ENCODE results near the gene MYO5B.

Gene MYO5B

GRCh38 chr18:50172367-50172766 is 22.6 kb downstream of the MYO5B start:
- H3K27ac ChIP-seq = no peak overlapping the region
- in situ Hi-C loops (cut with HindIII; ENCODE audit: low pct_ligation_motif_present, low sequenced_read_pairs) = no loop called here
- H3K4me3 ChIP-seq (ENCODE audit: low read depth, low read length) = no peak overlapping the region
- no peaks in the 10 kb centered on the region for H3K36me3 ChIP-seq (replicated peaks)
- no peaks in the 10 kb centered on the region for H3K27me3 ChIP-seq (replicated peaks)
- TF ChIP-seq CTCF (IDR thresholded peaks at IDR 0.05; ENCODE audit: low read depth, low read length, missing control alignments) = no peak
- DNase-seq = no peak

GRCh38 chr18:50171406-50171805 is 23.5 kb downstream of the MYO5B start:
- Histone ChIP-seq H3K27ac (no peak overlapping the region), H3K36me3 (replicated peaks) (no peaks in the 10 kb centered on the region), H3K4me3 (ENCODE audit: low read depth, low read length) (no peak overlapping the region), H3K27me3 (replicated peaks) (no peaks in the 10 kb centered on the region)
- TF ChIP-seq CTCF (IDR thresholded peaks at IDR 0.05; ENCODE audit: low read depth, low read length, missing control alignments) = no peak
- no peak for DNase-seq
- in situ Hi-C loops (cut with HindIII; ENCODE audit: low pct_ligation_motif_present, low sequenced_read_pairs) = no loop called here

- TF ChIP-seq CTCF (IDR thresholded peaks at IDR 0.05; ENCODE audit: low read depth, low read length, missing control alignments) = no peak
- no peaks in the 10 kb centered on the region for H3K36me3 ChIP-seq (replicated peaks)
- in situ Hi-C loops (cut with HindIII; ENCODE audit: low pct_ligation_motif_present, low sequenced_read_pairs) = no loop called here
- no peaks in the 10 kb centered on the region for H3K27me3 ChIP-seq (replicated peaks)
- no peak overlapping the region for H3K4me3 ChIP-seq (ENCODE audit: low read depth, low read length)
- H3K27ac ChIP-seq = no peak overlapping the region
- DNase-seq = no peak
Observed at GRCh38 chr18:50170004-50170403, 24.9 kb downstream of the MYO5B start.

GRCh38 chr18:50169149-50169548 is 25.8 kb downstream of the MYO5B start:
- no peak for DNase-seq
- Histone ChIP-seq H3K27ac (no peak overlapping the region), H3K27me3 (replicated peaks) (no peaks in the 10 kb centered on the region), H3K36me3 (replicated peaks) (no peaks in the 10 kb centered on the region), H3K4me3 (ENCODE audit: low read depth, low read length) (no peak overlapping the region)
- in situ Hi-C loops (cut with HindIII; ENCODE audit: low pct_ligation_motif_present, low sequenced_read_pairs) = no loop called here
- TF ChIP-seq CTCF (IDR thresholded peaks at IDR 0.05; ENCODE audit: low read depth, low read length, missing control alignments) = no peak

- no peak overlapping the region for H3K4me3 ChIP-seq (ENCODE audit: low read depth, low read length)
- H3K27ac ChIP-seq = no peak overlapping the region
- in situ Hi-C loops (cut with HindIII; ENCODE audit: low pct_ligation_motif_present, low sequenced_read_pairs) = no loop called here
Observed at GRCh38 chr18:50167966-50168365, 27.0 kb downstream of the MYO5B start.

More at GRCh38 chr18:50167966-50168365, 27.0 kb downstream of the MYO5B start:
- no peak for TF ChIP-seq CTCF (IDR thresholded peaks at IDR 0.05; ENCODE audit: low read depth, low read length, missing control alignments)
- no peaks in the 10 kb centered on the region for H3K27me3 ChIP-seq (replicated peaks)
- no peak for DNase-seq
- no peaks in the 10 kb centered on the region for H3K36me3 ChIP-seq (replicated peaks)
